SKM-1 treated with dmso at 0.1 percent for 144 hours (cell line): ENCODE results near the gene TSPYL2.

Experiments
- DNase-seq: peaks from one replicate; lab custom pipeline; 2025; ENCODE audit not compliant: unreplicated experiment; lab: John Stamatoyannopoulos, UW

Gene TSPYL2

GRCh38 chrX:53081925-53082772 lies at the start of gene TSPYL2:
Gene TSPYL2, plus strand, starts transcription at chrX:53082367. Its CDS starts 132 bp downstream, at chrX:53082499.
- peak; percentile 90 for DNase-seq

GRCh38 chrX:53036149-53036548 lies 46.0 kb upstream of the TSPYL2 start:
- DNase-seq: no peak

GRCh38 chrX:53039236-53039635 lies 42.9 kb upstream of the TSPYL2 start:
- no peak for DNase-seq

- DNase-seq: no peak
Measured at GRCh38 chrX:53044995-53045394, 37.2 kb upstream of the TSPYL2 start.

- no peak for DNase-seq
Measured at GRCh38 chrX:53047228-53047627, 34.9 kb upstream of the TSPYL2 start.

GRCh38 chrX:53048169-53049126 lies 33.7 kb upstream of the TSPYL2 start, which contains the start of gene GPR173:
Gene GPR173, plus strand, starts transcription at chrX:53048789. Its CDS starts 27,833 bp downstream, at chrX:53076622.
- no peak for DNase-seq

- DNase-seq: no peak
Measured at GRCh38 chrX:53049127-53049517, 33.0 kb upstream of the TSPYL2 start.

GRCh38 chrX:53050841-53051240 lies 31.3 kb upstream of the TSPYL2 start:
- no peak for DNase-seq

GRCh38 chrX:53055244-53055849 lies 26.8 kb upstream of the TSPYL2 start:
- no peak for DNase-seq

GRCh38 chrX:53056292-53056691 lies 25.9 kb upstream of the TSPYL2 start:
- no peak for DNase-seq

GRCh38 chrX:53065104-53065503 lies 17.1 kb upstream of the TSPYL2 start:
- no peak for DNase-seq

- no peak for DNase-seq
Measured at GRCh38 chrX:53071064-53071463, 11.1 kb upstream of the TSPYL2 start.

- DNase-seq: peak; percentile 32
Measured at GRCh38 chrX:53071604-53072417, 10.4 kb upstream of the TSPYL2 start.

- DNase-seq: no peak
Measured at GRCh38 chrX:53072418-53073114, 9.6 kb upstream of the TSPYL2 start.

- DNase-seq: no peak
Measured at GRCh38 chrX:53073115-53073586, 9.0 kb upstream of the TSPYL2 start.

- no peak for DNase-seq
Measured at GRCh38 chrX:53075011-53075410, 7.2 kb upstream of the TSPYL2 start.

GRCh38 chrX:53076671-53077070 lies 5.5 kb upstream of the TSPYL2 start:
- DNase-seq: no peak

GRCh38 chrX:53077207-53078197 lies 4.7 kb upstream of the TSPYL2 start:
- DNase-seq: no peak
